Measurements from ENCODE around the gene TGFBI. TPM values are rescaled to one million over a fixed set of nuclear protein-coding genes. Genes with fewer than 3 reads are reported as not detected.
A peak's percentile ranks its signal among the peaks of the same experiment; 100 is the strongest.

TGFBI gene
- total and polyA plus RNA-seq, 8 donors = 3.7 to 50.1 (median 14.3) TPM

DNA sequence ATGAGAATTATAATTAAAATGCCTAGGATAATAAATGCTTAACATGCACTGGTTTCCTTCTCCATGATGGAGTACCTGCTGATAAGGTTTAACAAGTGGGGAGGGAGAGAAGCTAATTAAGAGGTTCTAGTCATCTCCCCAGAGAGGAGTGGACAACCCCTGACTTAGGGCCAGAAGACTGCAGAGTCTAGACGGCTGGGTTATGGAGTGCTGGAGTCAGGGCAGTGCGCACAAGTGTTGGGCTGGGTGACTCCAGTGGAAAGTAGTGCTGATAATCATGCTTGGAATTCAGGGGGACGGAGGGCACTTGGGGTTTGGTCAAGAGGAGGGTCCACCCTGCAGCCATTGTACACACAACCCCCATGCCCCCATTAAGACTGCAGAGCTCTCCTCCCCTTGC lies 32.8 kb upstream of the TGFBI start:
- no peaks in the 10 kb centered on the region for H3K27me3 ChIP-seq
- intact Hi-C loops (cut with DNase I) = no loop called here
- ATAC-seq = no peak
- H3K27ac ChIP-seq = no peak overlapping the region
- 68 to 90% methylated on average over 3 of the region's 3 CpGs for WGBS, 2 donors
- H3K36me3 ChIP-seq = no peaks in the 10 kb centered on the region
- H3K4me1 ChIP-seq = no peaks in the 10 kb centered on the region
- H3K4me3 ChIP-seq = no peak overlapping the region
- no peak for FAIRE-seq
- H3K9me3 ChIP-seq = no peaks in the 10 kb centered on the region
- DNase-seq = no peak
- TF ChIP-seq, protein P1, sequence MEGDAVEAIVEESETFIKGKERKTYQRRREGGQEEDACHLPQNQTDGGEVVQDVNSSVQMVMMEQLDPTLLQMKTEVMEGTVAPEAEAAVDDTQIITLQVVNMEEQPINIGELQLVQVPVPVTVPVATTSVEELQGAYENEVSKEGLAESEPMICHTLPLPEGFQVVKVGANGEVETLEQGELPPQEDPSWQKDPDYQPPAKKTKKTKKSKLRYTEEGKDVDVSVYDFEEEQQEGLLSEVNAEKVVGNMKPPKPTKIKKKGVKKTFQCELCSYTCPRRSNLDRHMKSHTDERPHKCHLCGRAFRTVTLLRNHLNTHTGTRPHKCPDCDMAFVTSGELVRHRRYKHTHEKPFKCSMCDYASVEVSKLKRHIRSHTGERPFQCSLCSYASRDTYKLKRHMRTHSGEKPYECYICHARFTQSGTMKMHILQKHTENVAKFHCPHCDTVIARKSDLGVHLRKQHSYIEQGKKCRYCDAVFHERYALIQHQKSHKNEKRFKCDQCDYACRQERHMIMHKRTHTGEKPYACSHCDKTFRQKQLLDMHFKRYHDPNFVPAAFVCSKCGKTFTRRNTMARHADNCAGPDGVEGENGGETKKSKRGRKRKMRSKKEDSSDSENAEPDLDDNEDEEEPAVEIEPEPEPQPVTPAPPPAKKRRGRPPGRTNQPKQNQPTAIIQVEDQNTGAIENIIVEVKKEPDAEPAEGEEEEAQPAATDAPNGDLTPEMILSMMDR (IDR thresholded peaks at IDR 0.05) = no peak

DNA sequence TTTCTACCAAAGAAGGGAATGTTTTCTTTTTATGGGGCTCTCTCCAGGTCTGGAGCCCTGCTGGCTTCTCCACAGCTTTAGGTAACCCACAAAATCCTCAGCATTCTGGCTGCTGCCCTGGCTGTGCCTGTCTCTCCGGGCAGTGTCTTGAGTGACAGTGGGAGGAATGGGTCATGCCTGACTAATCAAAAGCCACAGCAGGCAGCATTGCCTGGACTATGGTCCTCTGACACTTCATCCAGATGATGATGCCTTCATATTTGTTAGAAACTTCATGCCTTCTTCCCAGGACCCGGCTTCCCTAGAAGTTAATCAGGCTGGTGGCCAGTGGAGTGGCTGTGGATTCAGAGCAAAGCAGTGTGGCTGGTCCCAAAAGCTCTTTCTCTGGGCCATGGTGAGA lies 32.2 kb upstream of the TGFBI start:
- TF ChIP-seq, protein P1 (IDR thresholded peaks at IDR 0.05) = no peak
- FAIRE-seq = no peak
- Histone ChIP-seq H3K27ac (no peak overlapping the region), H3K4me1 (no peaks in the 10 kb centered on the region), H3K36me3 (no peaks in the 10 kb centered on the region), H3K4me3 (no peak overlapping the region), H3K9me3 (no peaks in the 10 kb centered on the region), H3K27me3 (no peaks in the 10 kb centered on the region)
- no peak for DNase-seq
- intact Hi-C loops (cut with DNase I) = no loop called here
- WGBS, 2 donors = 86 to 97% methylated on average over 2 of the region's 2 CpGs
- ATAC-seq = no peak

DNA sequence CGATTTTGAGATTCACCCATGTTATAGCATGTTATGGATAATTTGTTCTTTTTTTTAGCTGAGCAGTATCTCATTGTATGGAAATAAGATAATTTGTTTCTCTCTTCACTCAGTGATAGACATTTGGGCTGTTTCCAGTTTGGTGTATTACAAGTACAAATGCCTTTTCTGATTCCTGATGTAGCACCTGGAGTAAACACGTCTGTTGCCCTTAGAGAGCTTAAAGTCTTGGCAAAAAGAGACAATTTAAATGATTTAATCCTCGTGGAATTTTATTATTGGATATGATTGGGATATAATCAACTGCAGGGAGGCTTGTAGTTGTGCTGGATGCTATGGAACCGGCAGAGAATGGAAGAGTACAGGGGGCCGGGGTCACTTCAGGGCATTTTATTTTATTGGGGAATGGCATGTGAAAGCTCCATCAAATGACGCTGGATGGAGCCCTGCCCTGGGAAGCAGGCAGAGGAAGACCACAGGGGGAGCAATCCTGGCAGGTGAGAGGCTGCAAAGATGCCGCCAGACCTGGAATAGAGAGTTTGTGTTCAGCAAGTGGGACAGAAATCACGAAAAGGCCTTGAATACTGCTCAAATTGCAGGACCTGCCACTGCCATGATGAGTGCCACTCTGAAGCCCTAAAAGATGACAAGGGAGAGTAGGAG lies 31.0 kb upstream of the TGFBI start:
- no peaks in the 10 kb centered on the region for H3K27me3 ChIP-seq
- no peak overlapping the region for H3K4me3 ChIP-seq
- DNase-seq (no peak), FAIRE-seq (no peak), ATAC-seq (no peak)
- H3K27ac ChIP-seq = no peak overlapping the region
- TF ChIP-seq, protein P1 (IDR thresholded peaks at IDR 0.05) = no peak
- H3K36me3 ChIP-seq = no peaks in the 10 kb centered on the region
- intact Hi-C loops (cut with DNase I) = no loop called here
- no peaks in the 10 kb centered on the region for H3K9me3 ChIP-seq
- 54 to 56% methylated on average over 8 of the region's 8 CpGs for WGBS, 2 donors
- no peaks in the 10 kb centered on the region for H3K4me1 ChIP-seq

DNA sequence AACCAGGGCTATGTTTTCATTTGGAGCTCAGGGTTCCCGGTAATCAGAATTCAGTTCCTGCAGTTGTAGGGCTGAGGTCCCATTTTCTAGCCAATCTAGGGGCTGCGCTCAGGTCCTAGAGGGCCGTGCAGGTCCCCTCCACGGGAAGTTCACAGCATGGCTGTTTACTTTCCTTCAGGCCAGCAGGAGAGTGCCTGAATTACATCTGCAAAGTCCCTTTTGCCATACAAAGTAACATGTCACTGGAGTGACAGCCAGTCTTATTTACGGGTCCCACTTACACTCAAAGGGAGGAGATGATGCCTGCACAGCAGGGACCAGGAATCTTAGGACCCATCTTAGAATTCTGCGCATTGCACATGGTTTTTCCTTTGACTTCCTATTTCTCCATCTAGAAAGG lies 29.9 kb upstream of the TGFBI start:
- no peak overlapping the region for H3K27ac ChIP-seq
- DNase-seq (no peak), ATAC-seq (no peak), FAIRE-seq (no peak)
- intact Hi-C loops (cut with DNase I) = no loop called here
- WGBS, 2 donors = 58 to 61% methylated on average over 6 of the region's 6 CpGs
- H3K4me3 ChIP-seq = no peak overlapping the region
- H3K4me1 ChIP-seq = no peaks in the 10 kb centered on the region
- no peaks in the 10 kb centered on the region for H3K9me3 ChIP-seq
- H3K36me3 ChIP-seq = no peaks in the 10 kb centered on the region
- H3K27me3 ChIP-seq = no peaks in the 10 kb centered on the region
- TF ChIP-seq, protein P1 (IDR thresholded peaks at IDR 0.05) = no peak

DNA sequence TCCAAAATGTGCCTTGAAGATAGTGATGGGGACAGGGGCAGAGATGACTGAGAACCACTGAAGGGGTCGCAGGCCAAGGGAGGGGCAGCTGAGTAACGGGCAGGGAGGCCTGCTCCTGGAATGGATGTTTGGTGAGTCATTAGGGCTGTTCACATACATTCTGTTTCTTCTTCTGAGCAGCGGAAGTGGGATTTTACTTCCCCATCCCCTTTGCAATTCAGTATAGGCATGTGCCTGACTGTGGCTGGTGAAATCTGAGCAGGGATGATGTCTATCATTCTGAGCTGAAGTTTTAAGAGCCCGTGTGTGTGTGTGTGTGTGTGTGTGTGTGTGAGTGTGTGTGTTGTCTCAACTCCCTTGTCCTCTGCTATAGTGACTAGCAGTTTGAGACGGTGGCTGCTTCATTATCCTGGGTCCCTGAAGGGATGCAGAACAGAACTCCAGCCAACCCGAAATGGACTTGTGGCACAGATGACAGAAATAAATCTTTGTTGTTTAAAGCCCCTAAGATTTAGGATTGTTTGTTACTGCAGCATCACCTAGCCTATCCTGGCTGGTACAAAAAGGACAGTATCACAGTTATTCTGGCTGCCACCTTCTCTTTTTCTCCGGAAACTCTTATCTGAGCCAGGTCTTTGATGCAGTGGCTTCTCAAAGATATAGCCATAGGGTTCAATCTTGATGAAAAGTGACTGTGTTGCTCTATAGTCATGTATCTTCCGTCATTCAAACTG lies 29.2 kb upstream of the TGFBI start:
- H3K9me3 ChIP-seq = no peaks in the 10 kb centered on the region
- TF ChIP-seq, protein P1 (IDR thresholded peaks at IDR 0.05) = no peak
- WGBS, 2 donors = 69 to 71% methylated on average over 8 of the region's 8 CpGs
- ATAC-seq (peak in 2 of 4 donors; percentile 63 to 76), FAIRE-seq (no peak), DNase-seq (no peak)
- H3K27ac ChIP-seq = no peak overlapping the region
- H3K36me3 ChIP-seq = no peaks in the 10 kb centered on the region
- no peak overlapping the region for H3K4me3 ChIP-seq
- no peaks in the 10 kb centered on the region for H3K27me3 ChIP-seq
- no peaks in the 10 kb centered on the region for H3K4me1 ChIP-seq
- intact Hi-C loops (cut with DNase I) = no loop called here

Measured in pancreas (tissue), 10 donors.